ENCODE results near the gene NMT1.
"Not testable (repeated sequence)": the region's sequence is repeated elsewhere in the genome, so short reads cannot be mapped to it uniquely, and the experiment has no call there.

NMT1 gene

DNA sequence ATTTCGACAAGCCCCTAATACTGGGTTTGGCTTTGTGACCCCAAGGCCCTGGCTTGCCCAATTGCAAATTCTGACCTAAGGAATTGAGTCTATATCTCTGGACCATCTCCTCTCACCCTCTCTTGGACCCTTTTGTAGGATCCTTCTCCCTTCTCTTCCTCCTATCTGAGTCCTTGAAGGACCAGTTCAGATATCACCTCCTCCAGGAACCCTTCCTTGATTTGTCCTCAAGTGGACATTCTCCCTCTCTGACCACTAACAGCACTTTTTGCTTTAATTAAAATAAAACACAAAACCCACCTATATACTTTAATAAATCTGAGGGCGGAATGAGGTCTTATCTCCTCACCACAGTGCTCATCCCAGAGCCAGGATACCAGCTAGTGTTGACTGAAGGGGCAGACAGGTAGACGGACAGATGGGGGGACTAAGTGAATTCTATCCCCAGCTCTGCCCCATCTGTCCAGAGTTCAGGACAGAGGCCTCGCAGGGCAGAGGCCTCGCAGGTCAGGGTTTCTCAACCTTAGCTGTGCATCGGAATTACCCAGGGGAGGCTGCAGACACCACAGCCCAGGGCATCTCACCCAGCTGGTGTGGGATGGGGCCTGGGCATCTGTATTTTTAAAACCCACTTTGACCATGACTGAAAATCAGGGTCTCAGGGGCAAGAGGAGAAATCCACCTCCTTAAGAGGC lies 62.1 kb downstream of the NMT1 start:
- no peak for DNase-seq

- peak; percentile 74 for DNase-seq
Measured at GRCh38 chr17:45123930-45124796, 63.0 kb downstream of the NMT1 start.

DNA sequence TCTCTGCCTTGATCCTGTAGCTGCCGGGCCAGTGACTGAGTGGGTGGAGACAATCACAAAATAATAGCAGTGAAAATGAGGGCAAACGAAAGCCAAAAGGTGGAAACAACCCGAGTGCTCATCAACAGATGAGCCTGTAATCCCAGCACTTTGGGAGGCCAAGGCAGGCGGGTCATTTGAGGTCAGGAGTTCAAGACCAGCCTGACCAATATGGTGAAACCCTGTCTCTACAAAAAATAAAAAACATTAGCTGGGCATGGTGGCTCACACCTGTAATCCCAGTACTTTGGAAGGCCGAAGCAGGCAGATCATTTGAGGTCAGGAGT lies 63.6 kb downstream of the NMT1 start:
- not testable (repeated sequence) for DNase-seq

DNA sequence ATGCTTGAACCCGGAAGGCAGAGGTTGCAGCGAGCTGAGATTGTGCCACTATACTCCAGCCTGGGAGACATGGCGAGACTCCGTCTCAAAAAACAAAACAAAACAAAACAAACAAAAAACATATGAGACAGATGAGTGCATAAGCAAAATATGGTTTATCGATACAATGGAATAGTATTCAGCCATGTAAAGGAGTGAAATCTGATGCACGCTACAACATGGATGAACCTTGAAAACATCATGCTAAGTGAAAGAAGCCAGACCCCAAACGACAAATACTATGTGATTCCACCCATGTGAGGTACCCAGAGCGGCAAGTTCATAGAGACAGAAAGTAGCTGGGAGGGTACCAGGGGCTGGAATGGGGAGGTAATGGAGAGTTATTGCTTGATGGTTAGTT lies 64.4 kb downstream of the NMT1 start:
- no peak for DNase-seq

DNA sequence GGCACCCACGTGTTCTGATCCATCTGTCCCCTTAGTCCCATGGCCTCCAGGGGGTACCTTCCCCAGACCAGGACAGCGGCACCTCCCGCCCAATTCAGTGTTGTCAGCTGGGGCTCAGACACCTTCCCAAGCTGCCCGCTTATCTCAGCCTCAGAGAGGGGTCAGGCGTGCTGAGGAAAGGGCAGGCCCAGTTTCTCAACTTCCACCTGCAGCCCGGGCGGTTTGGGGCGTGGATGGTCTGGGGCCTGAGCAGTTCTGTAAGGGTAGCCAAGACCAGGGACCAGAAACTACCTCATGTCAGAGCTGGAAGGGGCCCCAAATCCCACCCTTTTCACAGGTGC lies 66.1 kb downstream of the NMT1 start:
- DNase-seq = no peak

- peak; percentile 38 for DNase-seq
Measured at GRCh38 chr17:45127548-45128300, 66.6 kb downstream of the NMT1 start.

DNA sequence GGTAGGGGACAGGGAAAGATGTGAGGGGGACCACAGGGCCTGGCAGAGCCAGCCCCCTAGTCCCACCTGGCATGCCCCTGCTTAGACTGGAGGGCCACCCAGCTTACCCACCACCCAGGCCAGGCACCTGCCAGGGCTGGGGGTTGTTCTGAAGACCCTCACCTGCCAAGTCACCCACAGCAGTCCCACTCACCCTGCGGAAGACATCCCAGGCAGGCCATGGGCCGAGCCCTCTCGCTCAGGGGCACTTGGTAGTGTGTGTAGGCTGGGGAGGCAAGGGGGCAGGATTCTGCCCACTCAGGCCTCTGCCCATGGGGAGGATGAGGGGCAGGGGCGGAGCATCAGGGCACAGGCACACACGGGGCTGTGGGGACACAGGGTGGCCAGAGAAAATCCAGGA lies 67.2 kb downstream of the NMT1 start:
- DNase-seq = no peak

DNA sequence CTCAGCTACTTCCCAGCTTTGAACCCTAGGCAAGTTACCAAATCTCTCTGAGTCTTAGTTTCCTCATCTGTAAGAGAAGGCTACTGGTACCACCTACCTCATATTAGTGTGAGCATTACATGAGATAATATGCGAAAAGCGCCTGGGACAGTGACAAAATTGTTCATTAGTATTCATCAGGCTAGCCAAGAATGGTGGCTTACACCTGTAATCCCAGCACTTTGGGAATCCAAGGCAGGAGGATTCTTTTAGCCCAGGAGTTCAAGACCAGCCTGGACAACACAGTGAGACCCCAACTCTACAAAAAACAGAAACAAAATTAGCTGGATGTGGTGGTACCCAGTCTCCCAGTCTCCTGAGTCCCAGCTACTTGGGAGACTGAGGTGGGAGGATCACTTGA lies 67.9 kb downstream of the NMT1 start:
- no peak for DNase-seq

GRCh38 chr17:45129426-45129939 lies 68.4 kb downstream of the NMT1 start:
- no peak for DNase-seq

DNA sequence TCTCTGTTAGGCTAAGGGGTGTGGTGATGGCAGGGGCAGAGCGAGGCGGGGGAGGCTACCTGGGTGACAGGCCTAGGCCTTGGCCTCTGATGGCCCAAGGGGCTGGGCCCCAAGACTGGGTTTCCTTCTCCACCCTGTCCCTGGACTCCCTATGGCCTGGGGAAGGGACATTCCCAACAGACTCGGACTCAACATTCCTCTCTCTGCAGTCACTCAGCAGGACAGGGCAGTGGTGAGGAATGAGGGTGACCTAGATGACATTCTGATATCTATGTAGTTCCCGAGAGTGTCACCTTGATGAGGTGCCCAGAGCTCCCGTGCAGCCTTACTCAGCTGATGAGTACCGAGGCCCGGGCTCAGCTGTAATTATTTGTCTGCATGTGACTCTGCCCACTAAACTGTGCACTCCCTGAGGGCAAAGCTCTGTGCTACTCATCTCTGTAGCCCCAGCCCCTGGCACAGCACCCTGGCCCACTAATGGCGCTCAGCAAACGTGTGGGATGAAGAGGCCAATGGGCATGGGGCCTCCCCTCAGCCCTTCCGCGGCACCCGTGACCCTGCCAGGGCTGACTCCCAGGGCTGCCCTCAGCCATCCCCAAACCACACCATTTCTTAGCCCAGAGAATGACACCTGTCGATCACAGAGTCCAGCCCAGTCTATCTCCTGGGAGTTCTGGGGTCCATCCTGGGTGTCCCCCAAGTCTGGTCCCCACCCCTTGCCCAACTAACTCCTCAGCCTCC lies 69.0 kb downstream of the NMT1 start:
- peak; percentile 57 for DNase-seq

GRCh38 chr17:45130681-45131615 lies 69.8 kb downstream of the NMT1 start:
- no peak for DNase-seq

DNA sequence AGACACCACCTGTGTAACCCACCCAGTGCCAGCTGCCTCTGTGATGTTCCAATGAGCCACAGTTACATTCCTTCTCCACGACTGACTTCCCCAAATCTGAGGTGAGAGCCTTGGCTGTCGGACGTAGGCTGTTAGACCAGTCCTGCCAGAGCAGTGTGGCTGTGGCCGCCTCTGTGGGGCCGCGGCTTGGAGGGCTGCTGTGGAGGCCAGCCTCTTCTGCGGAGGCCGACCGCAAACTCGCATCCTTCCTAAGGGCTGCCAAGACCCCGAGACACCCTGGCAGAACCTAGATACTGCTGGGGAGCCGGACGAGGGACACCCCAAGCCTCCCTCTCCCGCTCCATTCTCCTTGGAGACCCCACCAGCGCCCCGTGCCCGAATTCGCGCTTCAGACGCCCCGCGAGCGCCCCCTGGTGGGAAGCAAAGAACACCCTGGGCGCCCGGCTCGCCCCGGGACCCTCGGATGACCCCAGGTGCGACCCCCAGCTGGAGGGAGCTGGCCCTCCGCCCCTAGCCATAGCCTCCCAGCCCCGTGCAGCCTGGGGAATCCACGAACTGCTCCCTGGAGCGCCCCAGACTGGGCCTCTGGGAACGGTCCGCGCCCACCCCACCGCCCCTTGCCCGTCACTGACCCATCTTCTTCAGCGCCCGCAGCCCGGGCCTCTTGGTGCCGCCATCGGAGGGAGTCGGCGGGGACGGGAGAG lies 70.7 kb downstream of the NMT1 start:
- peak; percentile 17 for DNase-seq

GRCh38 chr17:45132320-45132571 lies 71.1 kb downstream of the NMT1 start, which contains the start of gene PLCD3:
Gene PLCD3, minus strand, starts transcription at chr17:45132515. Its CDS starts 105 bp downstream, at chr17:45132410.
- DNase-seq = no peak

DNA sequence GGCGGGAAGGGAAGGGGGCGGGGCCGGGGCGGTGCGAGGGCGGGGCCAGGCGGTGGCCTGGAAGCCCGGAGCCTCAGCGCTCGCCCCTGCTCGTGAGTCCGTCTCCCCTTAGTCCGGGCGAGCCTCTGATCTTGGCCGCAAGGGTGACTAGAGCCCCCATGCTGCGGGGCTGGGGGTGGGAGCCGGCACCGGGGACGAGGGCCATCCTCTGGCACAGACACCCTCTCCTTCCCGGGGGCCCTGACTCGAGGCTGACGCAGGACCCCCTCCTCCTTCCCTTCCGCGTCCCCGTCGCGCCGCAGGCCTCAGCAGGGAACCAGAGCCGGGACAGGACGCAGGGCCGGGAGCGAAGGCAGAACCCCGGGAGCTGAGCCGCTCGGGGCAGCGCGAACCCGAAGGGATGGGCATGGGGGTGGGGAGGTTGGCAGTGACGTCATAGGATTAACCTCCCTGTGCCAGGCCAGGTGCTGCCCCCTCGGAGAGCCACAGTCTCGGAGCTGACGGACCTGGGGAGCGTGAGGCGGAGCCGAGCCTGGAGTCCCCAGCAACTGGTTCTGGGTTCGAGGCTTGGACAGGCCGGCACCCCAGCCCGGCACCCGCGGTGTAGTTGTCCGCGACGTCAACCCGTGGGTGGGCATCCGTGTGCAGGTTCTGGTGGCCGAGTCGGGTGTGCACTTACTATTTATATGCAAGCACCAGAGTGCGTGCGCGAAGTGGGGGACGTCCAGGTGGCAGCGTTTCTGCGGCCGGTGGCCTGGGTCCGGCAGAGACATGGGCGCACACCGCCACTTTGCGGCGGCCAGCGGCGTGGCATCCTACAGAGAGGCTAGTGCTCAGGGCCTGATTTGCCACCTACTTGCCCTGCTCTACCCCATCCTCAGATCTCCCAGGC lies 71.7 kb downstream of the NMT1 start:
- peak; percentile 74 for DNase-seq

- DNase-seq = peak; percentile 97
Measured at GRCh38 chr17:45135192-45135977, 74.3 kb downstream of the NMT1 start, which contains the start of gene ACBD4. Gene ACBD4, plus strand, starts transcription at chr17:45135687. Its CDS starts 458 bp downstream, at chr17:45136145.

DNA sequence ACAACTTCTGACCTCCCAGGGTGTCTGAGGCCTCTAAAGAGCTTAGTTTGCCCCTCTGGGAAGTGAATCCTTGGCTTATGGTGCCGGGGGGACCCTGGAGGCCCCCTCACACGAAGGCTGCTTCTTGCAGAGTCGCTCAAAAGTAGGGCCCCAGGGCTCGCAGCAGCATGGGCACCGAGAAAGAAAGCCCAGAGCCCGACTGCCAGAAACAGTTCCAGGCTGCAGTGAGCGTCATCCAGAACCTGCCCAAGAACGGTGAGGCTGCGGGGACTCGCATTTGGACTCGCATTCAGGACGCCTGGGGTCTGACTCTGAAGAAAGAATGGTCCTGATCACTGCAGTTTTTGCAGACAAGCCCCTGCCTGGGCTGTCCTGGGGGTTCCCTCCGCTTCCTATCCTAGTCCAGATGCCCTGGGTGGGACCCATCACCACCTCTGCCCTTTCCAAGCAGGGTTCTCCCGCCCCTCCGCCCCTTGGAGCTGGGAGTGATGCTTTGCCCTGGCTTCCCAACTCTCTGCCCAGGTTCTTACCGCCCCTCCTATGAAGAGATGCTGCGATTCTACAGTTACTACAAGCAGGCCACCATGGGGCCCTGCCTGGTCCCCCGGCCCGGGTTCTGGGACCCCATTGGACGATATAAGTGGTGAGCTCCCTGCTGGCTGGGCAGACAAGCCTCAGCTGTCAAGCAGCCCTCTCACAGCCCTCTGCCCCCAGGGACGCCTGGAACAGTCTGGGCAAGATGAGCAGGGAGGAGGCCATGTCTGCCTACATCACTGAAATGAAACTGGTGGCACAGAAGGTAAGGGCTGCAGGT lies 75.1 kb downstream of the NMT1 start:
- no peak for DNase-seq

- no peak for DNase-seq
Measured at GRCh38 chr17:45136846-45137560, 75.9 kb downstream of the NMT1 start.
